Chondrocyte (in vitro differentiated cells): ENCODE measurements around the gene GPR183. TPM values are rescaled to one million over a fixed set of nuclear protein-coding genes. Genes with fewer than 3 reads are reported as not detected.

Source experiments
- DNase-seq: peaks from one replicate; pipeline ENCODE4 v3.0.0; 2021; ENCODE audit warnings: mixed read lengths, low spot score
- H3K27ac Mint-ChIP-seq: one replicate; pipeline ENCODE4 v1.8.0; 2021; ENCODE audit warnings: mild to moderate bottlenecking, moderate library complexity, mixed read lengths; ENCODE audit not compliant: unreplicated experiment
- H3K27me3 Mint-ChIP-seq: 2 replicates; pipeline ENCODE4 v1.8.0; 2021; ENCODE audit warnings: low read depth, mixed read lengths
- H3K36me3 Mint-ChIP-seq: 2 replicates; pipeline ENCODE4 v1.8.0; 2021; ENCODE audit warnings: low read depth, mixed read lengths
- H3K4me1 Mint-ChIP-seq: 2 replicates; pipeline ENCODE4 v1.8.0; 2021; ENCODE audit warnings: low read depth, mild to moderate bottlenecking, mixed read lengths
- H3K4me3 Mint-ChIP-seq: one replicate; pipeline ENCODE4 v1.8.0; 2021; ENCODE audit warnings: mild to moderate bottlenecking, moderate library complexity, mixed read lengths; ENCODE audit not compliant: unreplicated experiment
- H3K9me3 Mint-ChIP-seq: 2 replicates; pipeline ENCODE4 v1.8.0; 2021; ENCODE audit warnings: low read depth, mixed read lengths
- total RNA-seq: library from RNA; stranded (reverse); gene quantifications from 3 replicates; pipeline ENCODE4 v1.2.1, GENCODE V29; 2021
- TF ChIP-seq, protein P1 (sequence below): fragments of 200-600 bp; sonication (generic); IDR thresholded peaks from 2 replicates; pipeline ENCODE4 v1.5.0; 2021; ENCODE audit warnings: antibody characterized with exemption, mild to moderate bottlenecking, moderate library complexity

The GPR183 gene
- total RNA-seq, 1 donor from 2014 or later: 5.7 TPM

DNA sequence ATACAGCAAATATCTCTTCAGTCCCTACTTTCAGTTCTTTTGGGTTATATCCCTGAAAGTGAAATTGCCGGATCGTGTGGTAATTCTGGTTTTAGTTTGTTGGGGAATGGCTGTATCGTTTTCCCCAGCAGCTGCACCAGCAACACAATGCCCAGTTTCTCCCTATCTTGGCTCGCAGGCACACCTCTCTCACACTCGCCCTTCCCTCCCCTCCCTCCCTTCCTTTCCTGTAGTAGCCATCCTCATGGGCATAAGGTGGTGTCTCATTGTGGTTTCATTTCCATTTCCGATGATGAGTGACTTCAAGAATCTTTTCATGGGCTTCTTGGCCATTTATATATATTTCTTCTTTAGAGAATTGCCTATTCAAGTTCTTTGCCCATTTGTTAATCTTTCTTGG, 40.4 kb downstream of the GPR183 start:
- no peaks in the 10 kb centered on the region for H3K9me3 Mint-ChIP-seq
- no peak overlapping the region for H3K4me3 Mint-ChIP-seq
- TF ChIP-seq, protein P1, sequence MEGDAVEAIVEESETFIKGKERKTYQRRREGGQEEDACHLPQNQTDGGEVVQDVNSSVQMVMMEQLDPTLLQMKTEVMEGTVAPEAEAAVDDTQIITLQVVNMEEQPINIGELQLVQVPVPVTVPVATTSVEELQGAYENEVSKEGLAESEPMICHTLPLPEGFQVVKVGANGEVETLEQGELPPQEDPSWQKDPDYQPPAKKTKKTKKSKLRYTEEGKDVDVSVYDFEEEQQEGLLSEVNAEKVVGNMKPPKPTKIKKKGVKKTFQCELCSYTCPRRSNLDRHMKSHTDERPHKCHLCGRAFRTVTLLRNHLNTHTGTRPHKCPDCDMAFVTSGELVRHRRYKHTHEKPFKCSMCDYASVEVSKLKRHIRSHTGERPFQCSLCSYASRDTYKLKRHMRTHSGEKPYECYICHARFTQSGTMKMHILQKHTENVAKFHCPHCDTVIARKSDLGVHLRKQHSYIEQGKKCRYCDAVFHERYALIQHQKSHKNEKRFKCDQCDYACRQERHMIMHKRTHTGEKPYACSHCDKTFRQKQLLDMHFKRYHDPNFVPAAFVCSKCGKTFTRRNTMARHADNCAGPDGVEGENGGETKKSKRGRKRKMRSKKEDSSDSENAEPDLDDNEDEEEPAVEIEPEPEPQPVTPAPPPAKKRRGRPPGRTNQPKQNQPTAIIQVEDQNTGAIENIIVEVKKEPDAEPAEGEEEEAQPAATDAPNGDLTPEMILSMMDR: no peak
- DNase-seq: no peak
- H3K36me3 Mint-ChIP-seq: no peaks in the 10 kb centered on the region
- no peak overlapping the region for H3K27ac Mint-ChIP-seq
- H3K27me3 Mint-ChIP-seq: no peaks in the 10 kb centered on the region
- peaks cover 12% of the 10 kb centered on the region for H3K4me1 Mint-ChIP-seq

DNA sequence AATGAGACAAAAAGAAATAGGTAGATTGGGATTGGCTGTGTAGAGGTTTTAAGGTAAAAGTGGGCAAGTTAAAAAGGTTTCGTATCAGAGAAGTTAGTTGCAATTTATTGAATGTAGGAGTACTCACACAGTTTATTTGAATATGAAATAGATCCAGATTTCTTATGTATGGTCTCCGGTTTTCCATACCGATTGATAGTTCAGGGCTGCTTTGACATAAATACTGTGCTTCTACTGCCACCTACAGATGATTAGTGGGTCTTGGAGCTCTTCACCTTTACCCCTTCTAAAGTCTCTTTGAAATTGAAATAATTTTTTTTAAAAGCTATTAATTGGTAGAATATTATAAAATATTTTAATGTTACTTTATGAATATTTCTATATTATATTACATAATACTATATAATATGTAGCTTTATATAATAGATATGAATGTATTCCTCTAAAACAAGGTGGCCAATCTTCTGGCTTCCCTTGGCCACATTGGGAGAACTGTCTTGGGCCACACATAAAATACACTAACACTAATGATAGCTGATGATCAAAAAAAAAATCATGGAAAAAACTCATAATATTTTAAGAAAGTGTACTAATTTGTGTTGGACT, 41.3 kb downstream of the GPR183 start:
- no peak overlapping the region for H3K4me3 Mint-ChIP-seq
- H3K4me1 Mint-ChIP-seq: peaks cover 9% of the 10 kb centered on the region
- TF ChIP-seq, protein P1: peak; percentile 93
- H3K27ac Mint-ChIP-seq: no peak overlapping the region
- DNase-seq: no peak
- no peaks in the 10 kb centered on the region for H3K9me3 Mint-ChIP-seq
- H3K36me3 Mint-ChIP-seq: no peaks in the 10 kb centered on the region
- no peaks in the 10 kb centered on the region for H3K27me3 Mint-ChIP-seq

DNA sequence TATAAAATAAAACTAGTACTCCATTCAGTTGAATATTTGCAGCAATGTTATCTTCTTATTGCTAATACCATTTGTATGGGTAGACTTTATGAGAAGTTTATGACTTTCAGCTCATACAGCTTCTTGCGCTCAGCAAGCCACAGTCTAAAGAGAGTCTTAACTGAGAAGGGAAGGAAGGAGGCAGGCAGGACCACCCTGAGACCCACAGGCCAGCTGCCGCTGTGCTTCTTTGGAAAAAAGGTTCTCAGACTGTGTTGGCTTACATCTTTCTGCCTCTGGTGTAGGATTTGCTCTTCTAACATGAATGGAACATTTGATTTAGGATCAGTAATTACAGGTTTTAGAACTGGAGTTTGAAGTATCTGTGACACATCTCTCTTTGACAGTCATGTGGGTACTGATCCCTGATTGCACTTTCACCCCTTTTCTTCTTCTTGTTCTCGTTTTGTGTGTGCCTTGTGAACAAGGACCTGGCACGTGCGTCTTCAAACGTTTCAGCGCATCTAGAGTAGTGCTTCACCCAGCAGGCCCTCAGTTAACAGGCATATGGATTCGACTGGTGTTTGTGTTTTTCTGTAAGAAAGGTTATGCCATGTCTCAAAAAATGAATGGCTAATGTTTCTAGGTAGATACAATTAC, 41.9 kb downstream of the GPR183 start:
- no peaks in the 10 kb centered on the region for H3K9me3 Mint-ChIP-seq
- TF ChIP-seq, protein P1: no peak
- H3K27me3 Mint-ChIP-seq: no peaks in the 10 kb centered on the region
- no peak overlapping the region for H3K27ac Mint-ChIP-seq
- H3K4me1 Mint-ChIP-seq: peaks cover 10% of the 10 kb centered on the region
- H3K36me3 Mint-ChIP-seq: no peaks in the 10 kb centered on the region
- no peak for DNase-seq
- H3K4me3 Mint-ChIP-seq: no peak overlapping the region

DNA sequence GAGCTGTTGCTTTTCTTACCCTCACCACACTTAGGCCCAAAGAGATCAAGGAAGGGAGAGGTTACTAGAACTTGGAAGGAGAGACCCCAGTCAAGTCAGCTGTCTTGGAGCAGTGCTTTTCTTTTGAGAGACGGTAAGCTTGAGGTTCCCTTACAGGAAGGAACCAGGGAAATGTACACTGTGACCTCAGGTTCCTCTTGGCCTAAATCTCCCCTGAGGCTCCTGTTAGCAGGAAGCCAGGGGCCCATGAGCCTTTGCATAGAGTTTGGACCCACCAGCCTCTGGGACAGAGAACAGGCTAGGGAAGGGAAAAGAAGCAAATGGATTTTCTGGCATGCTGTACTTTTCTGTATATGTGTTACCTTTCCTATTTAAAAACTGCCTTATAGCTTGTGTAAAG, 43.1 kb downstream of the GPR183 start:
- Mint-ChIP-seq H3K27me3 (no peaks in the 10 kb centered on the region), H3K27ac (no peak overlapping the region), H3K9me3 (no peaks in the 10 kb centered on the region), H3K36me3 (peaks cover 2% of the 10 kb centered on the region), H3K4me1 (peaks cover 15% of the 10 kb centered on the region), H3K4me3 (no peak overlapping the region)
- TF ChIP-seq, protein P1: no peak
- DNase-seq: no peak

DNA sequence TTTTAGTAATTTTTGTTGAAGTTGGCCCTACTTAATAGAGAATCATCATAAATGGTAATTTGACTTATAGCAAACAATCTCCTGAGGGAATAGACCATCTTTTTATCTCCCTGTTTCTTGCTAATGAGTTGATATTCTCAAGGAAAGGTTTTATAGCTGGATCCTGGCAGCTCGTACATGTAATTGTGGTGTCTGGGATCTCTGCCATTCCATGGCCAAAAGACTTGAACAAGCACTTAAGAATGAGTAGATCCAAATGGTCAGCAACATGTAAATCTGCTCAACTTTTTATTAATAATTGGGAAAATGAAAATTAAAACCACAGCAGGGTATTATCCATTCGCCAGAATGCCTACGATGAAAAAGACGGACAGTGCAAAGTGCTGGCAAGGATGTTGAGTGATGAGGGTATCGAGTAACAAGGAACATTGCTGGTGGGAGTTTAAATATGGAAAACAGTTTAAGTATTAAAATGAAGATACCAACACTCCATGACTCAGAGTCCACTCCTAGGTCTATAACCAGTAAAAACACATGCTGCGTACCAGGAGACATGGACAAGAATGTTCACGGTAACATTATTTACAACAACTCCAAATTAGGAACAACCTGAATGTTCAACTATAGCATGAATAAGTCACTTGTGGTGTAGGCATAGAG, 43.9 kb downstream of the GPR183 start:
- no peaks in the 10 kb centered on the region for H3K9me3 Mint-ChIP-seq
- H3K27ac Mint-ChIP-seq: peak overlapping the region; percentile 18
- H3K4me3 Mint-ChIP-seq: no peak overlapping the region
- TF ChIP-seq, protein P1: no peak
- no peak for DNase-seq
- H3K4me1 Mint-ChIP-seq: peaks cover 15% of the 10 kb centered on the region
- no peaks in the 10 kb centered on the region for H3K27me3 Mint-ChIP-seq
- H3K36me3 Mint-ChIP-seq: peaks cover 2% of the 10 kb centered on the region
